HFF-Myc (cell line): ENCODE measurements around the gene SLU7.

Experiments
- DNase-seq: peaks from one replicate; pipeline ENCODE4 v3.0.0-alpha.2; 2011; ENCODE audit warnings: low read depth; ENCODE audit errors: extremely low read depth
- H3K4me3 ChIP-seq: replicated peaks from 2 replicates; pipeline ENCODE4 v1.5.1; 2011; ENCODE audit warnings: low read depth, mild to moderate bottlenecking, control low read depth, low read length
- TF ChIP-seq, protein P1 (sequence below): IDR thresholded peaks from 2 replicates; pipeline ENCODE4 v1.5.1; 2012; ENCODE audit warnings: mild to moderate bottlenecking, low read depth, low read length, control low read depth; ENCODE audit errors: missing control alignments

The SLU7 gene

DNA sequence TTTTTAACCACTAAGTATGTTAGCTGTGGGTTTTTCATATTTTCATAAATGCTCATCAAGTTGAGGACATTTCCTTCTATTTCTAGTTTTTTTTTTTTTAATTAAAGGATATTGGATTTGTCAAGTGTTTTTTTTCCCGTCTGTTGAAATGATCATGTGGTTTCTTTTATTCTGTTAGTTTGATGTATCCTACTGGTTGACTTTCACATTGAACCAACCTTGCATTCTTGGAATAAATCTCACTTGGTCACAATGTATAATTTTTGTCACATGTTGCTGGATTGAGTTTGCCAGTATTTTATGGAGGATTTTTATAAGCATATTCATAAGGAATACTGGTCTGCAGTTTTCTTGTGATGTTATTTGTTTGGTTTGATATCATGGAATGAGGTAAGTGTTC is 31.4 kb downstream of the SLU7 start:
- TF ChIP-seq, protein P1, sequence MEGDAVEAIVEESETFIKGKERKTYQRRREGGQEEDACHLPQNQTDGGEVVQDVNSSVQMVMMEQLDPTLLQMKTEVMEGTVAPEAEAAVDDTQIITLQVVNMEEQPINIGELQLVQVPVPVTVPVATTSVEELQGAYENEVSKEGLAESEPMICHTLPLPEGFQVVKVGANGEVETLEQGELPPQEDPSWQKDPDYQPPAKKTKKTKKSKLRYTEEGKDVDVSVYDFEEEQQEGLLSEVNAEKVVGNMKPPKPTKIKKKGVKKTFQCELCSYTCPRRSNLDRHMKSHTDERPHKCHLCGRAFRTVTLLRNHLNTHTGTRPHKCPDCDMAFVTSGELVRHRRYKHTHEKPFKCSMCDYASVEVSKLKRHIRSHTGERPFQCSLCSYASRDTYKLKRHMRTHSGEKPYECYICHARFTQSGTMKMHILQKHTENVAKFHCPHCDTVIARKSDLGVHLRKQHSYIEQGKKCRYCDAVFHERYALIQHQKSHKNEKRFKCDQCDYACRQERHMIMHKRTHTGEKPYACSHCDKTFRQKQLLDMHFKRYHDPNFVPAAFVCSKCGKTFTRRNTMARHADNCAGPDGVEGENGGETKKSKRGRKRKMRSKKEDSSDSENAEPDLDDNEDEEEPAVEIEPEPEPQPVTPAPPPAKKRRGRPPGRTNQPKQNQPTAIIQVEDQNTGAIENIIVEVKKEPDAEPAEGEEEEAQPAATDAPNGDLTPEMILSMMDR: no peak
- DNase-seq: no peak

DNA sequence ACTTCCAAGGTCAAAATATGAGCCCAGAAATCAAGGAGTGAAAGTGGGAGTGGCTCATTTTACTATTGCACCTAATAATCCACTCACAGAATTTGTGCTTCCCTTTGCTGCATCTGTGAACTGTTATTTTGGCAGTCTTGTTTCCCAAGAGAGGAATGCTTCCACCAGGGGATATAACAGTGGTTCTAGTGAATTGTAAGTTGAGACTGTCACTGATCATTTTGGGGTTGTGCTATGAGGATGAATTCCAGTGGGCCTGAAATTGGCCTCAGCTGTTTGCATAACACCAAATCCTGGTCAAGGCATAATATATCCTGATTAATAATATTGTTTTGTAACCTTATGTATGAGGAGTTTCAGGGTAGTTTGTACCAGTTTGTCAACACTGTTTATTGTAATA is 33.4 kb downstream of the SLU7 start:
- H3K4me3 ChIP-seq: no peak overlapping the region
- DNase-seq: no peak
- TF ChIP-seq, protein P1: no peak

More for the DNA sequence above, 31.4 kb downstream of the SLU7 start:
- no peak overlapping the region for H3K4me3 ChIP-seq

DNA sequence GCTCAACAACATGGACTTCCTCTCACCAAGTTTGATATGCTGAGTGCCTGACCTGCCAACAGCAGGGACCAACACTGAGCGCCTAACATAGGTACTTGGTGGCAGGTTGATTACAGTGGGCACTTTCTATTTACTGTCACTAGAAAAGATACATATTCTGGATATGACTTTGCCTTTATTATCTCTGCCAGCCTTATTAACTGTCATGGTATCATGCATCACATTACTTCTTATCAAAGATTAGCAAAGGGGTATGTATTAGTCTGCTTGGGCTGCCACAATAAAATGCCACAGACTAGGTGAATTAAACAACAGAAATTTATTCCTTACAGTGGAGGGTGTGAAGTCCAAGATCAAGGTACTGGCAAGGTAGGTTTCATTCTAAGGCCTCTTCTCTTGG is 34.2 kb downstream of the SLU7 start:
- DNase-seq: no peak
- TF ChIP-seq, protein P1: no peak
- H3K4me3 ChIP-seq: no peak overlapping the region

DNA sequence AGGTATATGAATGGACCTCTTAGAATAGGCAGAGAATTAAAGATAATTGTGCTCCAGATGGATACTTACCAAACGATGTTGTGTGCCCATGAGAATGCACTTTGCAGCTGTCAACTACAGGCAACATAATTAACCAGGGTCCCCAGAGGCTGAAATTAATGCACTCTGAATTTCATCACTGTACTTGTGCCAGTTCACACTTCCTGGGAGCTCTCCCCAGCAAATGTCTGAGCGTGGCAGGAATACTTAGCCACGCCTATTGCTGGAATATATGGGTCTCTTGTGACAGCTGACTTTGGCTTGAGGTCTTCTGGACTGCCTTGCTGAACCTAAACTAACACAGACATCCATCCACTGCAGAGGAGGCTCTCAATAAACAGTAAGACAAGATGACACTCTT is 36.5 kb downstream of the SLU7 start:
- DNase-seq: no peak
- TF ChIP-seq, protein P1: no peak
- no peak overlapping the region for H3K4me3 ChIP-seq

DNA sequence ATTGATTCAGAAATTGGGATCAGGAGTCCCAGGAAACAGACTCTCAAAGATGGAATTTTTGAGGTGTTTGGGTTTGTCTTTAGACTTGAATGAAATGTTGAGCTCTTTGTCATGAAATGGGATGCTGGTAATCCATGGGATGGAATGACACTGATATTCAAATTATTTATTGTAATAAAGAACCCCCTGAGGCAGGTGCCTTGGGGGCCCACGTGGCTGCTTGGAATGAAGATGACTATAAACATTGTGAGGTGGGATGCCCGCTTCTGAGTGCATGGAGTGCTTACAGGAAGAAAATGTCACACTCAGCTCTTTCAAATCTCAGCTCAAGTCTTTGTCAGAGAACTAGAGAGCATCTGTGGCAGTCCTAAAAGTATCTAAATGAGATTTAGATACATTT is 38.8 kb downstream of the SLU7 start:
- no peak overlapping the region for H3K4me3 ChIP-seq
- DNase-seq: no peak
- TF ChIP-seq, protein P1: no peak

DNA sequence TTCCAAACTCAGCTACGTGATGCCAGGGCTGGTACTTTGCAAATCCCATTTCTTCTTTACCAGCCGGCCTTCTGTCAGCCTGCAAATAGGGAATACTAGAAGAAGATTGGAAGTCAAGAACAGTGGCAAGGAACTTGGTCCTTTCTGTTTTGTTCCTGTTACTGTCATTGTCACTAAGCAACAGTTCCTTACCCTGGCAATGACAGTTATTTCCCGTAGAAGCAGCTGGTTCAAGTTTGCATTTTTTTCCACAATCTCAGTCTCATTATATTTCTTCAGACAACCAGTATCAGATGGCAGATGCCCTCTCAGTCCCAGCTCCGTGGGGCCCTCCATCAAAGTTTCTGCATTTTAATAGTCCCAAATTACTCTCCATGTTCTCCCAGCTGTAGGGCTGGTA is 39.4 kb downstream of the SLU7 start:
- no peak for DNase-seq

DNA sequence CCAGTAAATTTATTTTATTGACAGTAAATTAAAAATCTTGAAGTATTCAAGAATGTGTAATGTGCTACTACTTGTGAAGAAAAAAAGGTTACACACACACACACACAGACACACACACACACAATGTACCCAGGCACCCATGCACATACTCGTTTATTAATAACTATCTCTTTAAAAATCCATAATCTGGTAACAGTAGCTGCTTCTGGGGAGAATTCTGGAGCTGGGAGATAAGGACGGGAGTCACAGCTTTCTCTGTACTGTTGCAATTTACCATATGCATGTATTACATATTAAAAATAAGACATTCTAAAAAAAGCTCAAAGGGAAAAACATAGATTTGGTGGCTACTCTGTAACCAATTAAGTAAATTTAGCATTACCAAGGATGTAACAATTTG is 40.6 kb downstream of the SLU7 start:
- no peak for DNase-seq
- no peak overlapping the region for H3K4me3 ChIP-seq
- TF ChIP-seq, protein P1: no peak

More for the DNA sequence above, 39.4 kb downstream of the SLU7 start:
- TF ChIP-seq, protein P1: no peak
- no peak overlapping the region for H3K4me3 ChIP-seq
